GM12891 (cell line): Measurements from ENCODE around the gene PHF2.

ENCODE experiments used
- DNase-seq: peaks from one replicate; pipeline ENCODE4 v3.0.0; 2011; ENCODE audit warnings: low spot score; ENCODE audit not compliant: insufficient read length
- FAIRE-seq: peaks from 2 replicates; lab custom pipeline; 2011; peaks lifted over from hg19 to GRCh38; lab: Jason Lieb, UNC
- PAX5 ChIP-seq: IDR thresholded peaks from 2 replicates; pipeline ENCODE4 v1.6.1; 2011; ENCODE audit warnings: low read length, moderate library complexity, mild to moderate bottlenecking; ENCODE audit not compliant: insufficient read depth, severe bottlenecking
- POLR2A ChIP-seq: IDR thresholded peaks from 2 replicates; pipeline ENCODE4 v1.6.1; 2011; ENCODE audit warnings: low read depth, low read length, control low read depth
- POLR2AphosphoS5 ChIP-seq: IDR thresholded peaks from 2 replicates; pipeline ENCODE4 v1.6.1; 2011; ENCODE audit warnings: low read depth, low read length, control low read depth
- POU2F2 ChIP-seq: IDR thresholded peaks from 2 replicates; pipeline ENCODE4 v1.6.1; 2011; ENCODE audit warnings: low read depth, mild to moderate bottlenecking, control low read depth, low read length, moderate library complexity
- SPI1 ChIP-seq: IDR thresholded peaks from 2 replicates; pipeline ENCODE4 v1.6.1; 2011; ENCODE audit warnings: low read depth, low read length, control low read depth
- TAF1 ChIP-seq: IDR thresholded peaks from 2 replicates; pipeline ENCODE4 v1.6.1; 2011; ENCODE audit warnings: low read depth, low read length, control low read depth

The PHF2 gene

GRCh38 chr9:93677641-93678136, 101.3 kb downstream of the PHF2 start:
- no peak for DNase-seq
- TF ChIP-seq POU2F2, result no peak
- TF ChIP-seq PAX5, result no peak
- no peak for TF ChIP-seq TAF1
- no peak for TF ChIP-seq SPI1
- no peak for TF ChIP-seq POLR2A
- TF ChIP-seq POLR2AphosphoS5, result no peak
- FAIRE-seq, result no peak

GRCh38 chr9:93678199-93679019, 102.0 kb downstream of the PHF2 start:
- FAIRE-seq, result no peak
- DNase-seq, result no peak
- TF ChIP-seq POU2F2 (no peak), PAX5 (no peak), SPI1 (no peak)

- TF ChIP-seq TAF1 (no peak), POLR2AphosphoS5 (no peak), POU2F2 (no peak), PAX5 (no peak), POLR2A (no peak), SPI1 (no peak)
- DNase-seq (no peak), FAIRE-seq (no peak)
Measured at GRCh38 chr9:93679536-93680442, 103.4 kb downstream of the PHF2 start.

- no peak for DNase-seq
- no peak for TF ChIP-seq POLR2AphosphoS5
- no peak for TF ChIP-seq TAF1
- no peak for TF ChIP-seq POU2F2
- TF ChIP-seq SPI1, result no peak
- no peak for TF ChIP-seq POLR2A
- TF ChIP-seq PAX5, result no peak
- no peak for FAIRE-seq
Measured at GRCh38 chr9:93680443-93681268, 104.3 kb downstream of the PHF2 start.

- TF ChIP-seq POLR2AphosphoS5 (no peak), POU2F2 (no peak), TAF1 (no peak), POLR2A (no peak), PAX5 (no peak), SPI1 (no peak)
- DNase-seq (no peak), FAIRE-seq (no peak)
Measured at GRCh38 chr9:93681269-93682154, 105.1 kb downstream of the PHF2 start.

GRCh38 chr9:93682155-93682968, 106.0 kb downstream of the PHF2 start:
- DNase-seq, result peak; percentile 76
- peak; percentile 76 for FAIRE-seq
- TF ChIP-seq POU2F2 (no peak), POLR2A (no peak), SPI1 (no peak)

- DNase-seq (no peak), FAIRE-seq (no peak)
- TF ChIP-seq POLR2A (no peak), SPI1 (no peak), TAF1 (no peak), PAX5 (no peak)
Measured at GRCh38 chr9:93683331-93684134, 107.1 kb downstream of the PHF2 start.
